Progenitor cell of endocrine pancreas (in vitro differentiated cells): ENCODE measurements around the gene SLC25A40. TPM values are rescaled to one million over a fixed set of nuclear protein-coding genes. Genes with fewer than 3 reads are reported as not detected.
"Not testable (repeated sequence)": the region's sequence is repeated elsewhere in the genome, so short reads cannot be mapped to it uniquely, and the experiment has no call there.

Experiments
- DNase-seq: peaks from one replicate; pipeline ENCODE4 v3.0.0; 2021; ENCODE audit warnings: low spot score; ENCODE audit not compliant: unreplicated experiment
- H3K27ac Mint-ChIP-seq: 2 replicates; pipeline ENCODE4 v1.8.0; 2021; ENCODE audit warnings: mild to moderate bottlenecking, moderate library complexity, mixed read lengths
- H3K27me3 Mint-ChIP-seq: 2 replicates; pipeline ENCODE4 v1.8.0; 2021; ENCODE audit warnings: mixed read lengths
- H3K36me3 Mint-ChIP-seq: 2 replicates; pipeline ENCODE4 v1.8.0; 2022; ENCODE audit warnings: mixed read lengths; ENCODE audit not compliant: insufficient read depth
- H3K4me1 Mint-ChIP-seq: 2 replicates; pipeline ENCODE4 v1.8.0; 2021; ENCODE audit warnings: low read depth, mixed read lengths
- H3K4me3 Mint-ChIP-seq: 2 replicates; pipeline ENCODE4 v1.8.0; 2021; ENCODE audit warnings: low read depth, mild to moderate bottlenecking, moderate library complexity, mixed read lengths
- H3K9me3 Mint-ChIP-seq: 2 replicates; pipeline ENCODE4 v1.8.0; 2021; ENCODE audit warnings: low read depth, mixed read lengths
- total RNA-seq: library from RNA; stranded (reverse); gene quantifications from 2 replicates; pipeline ENCODE4 v1.2.1, GENCODE V29; 2021
- TF ChIP-seq, protein P1 (sequence below): fragments of 200-600 bp; sonication (generic); IDR thresholded peaks from one replicate; pipeline ENCODE4 v1.5.0; 2021; ENCODE audit warnings: antibody characterized with exemption, mild to moderate bottlenecking; ENCODE audit not compliant: unreplicated experiment

SLC25A40 gene
- total RNA-seq, 1 donor from 2014 or later, result 26.8 TPM

DNA sequence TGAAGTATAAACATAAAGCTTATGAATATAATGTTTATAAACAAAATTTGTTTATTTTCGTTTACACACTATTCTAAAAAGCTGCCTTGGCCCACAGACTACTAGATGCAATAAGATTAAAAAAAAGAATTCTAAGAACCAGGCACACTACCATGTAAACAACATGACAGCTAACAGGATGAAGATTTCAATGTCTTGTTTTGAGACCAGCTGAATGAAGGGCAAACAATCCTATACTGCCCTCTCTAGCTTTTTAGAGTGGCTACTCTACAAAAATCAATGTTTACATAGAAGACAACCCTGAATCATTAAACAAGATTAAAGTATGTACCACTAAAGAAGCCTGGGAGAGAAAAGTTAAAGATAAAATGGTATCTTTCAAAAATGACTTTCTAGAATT is 38.6 kb downstream of the SLC25A40 start:
- no peak overlapping the region for H3K27ac Mint-ChIP-seq

DNA sequence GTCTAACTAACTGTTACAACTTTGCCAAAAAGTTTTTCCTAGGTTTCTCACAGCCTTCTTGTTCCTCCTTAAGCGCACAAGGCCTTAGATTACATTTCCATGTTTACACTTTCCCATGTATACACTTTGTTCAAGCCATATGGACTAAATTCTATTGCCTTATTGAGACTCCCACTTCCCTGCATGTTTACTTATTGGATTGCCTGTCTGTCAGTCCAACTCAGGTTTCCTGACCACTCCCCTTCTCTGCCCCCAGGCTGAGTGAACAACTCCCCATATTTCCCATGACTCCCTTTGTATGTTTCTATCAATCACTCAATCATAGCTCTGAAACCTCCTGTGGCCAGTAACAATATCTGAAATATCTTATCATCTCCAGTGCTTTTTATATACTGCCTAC is 43.0 kb downstream of the SLC25A40 start:
- Mint-ChIP-seq H3K4me1 (peaks cover 8% of the 10 kb centered on the region), H3K9me3 (no peaks in the 10 kb centered on the region), H3K27ac (peak overlapping the region; percentile 13), H3K27me3 (no peaks in the 10 kb centered on the region), H3K4me3 (no peak overlapping the region), H3K36me3 (peaks cover 1% of the 10 kb centered on the region)
- TF ChIP-seq, protein P1, sequence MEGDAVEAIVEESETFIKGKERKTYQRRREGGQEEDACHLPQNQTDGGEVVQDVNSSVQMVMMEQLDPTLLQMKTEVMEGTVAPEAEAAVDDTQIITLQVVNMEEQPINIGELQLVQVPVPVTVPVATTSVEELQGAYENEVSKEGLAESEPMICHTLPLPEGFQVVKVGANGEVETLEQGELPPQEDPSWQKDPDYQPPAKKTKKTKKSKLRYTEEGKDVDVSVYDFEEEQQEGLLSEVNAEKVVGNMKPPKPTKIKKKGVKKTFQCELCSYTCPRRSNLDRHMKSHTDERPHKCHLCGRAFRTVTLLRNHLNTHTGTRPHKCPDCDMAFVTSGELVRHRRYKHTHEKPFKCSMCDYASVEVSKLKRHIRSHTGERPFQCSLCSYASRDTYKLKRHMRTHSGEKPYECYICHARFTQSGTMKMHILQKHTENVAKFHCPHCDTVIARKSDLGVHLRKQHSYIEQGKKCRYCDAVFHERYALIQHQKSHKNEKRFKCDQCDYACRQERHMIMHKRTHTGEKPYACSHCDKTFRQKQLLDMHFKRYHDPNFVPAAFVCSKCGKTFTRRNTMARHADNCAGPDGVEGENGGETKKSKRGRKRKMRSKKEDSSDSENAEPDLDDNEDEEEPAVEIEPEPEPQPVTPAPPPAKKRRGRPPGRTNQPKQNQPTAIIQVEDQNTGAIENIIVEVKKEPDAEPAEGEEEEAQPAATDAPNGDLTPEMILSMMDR, result no peak
- DNase-seq, result no peak

More for the DNA sequence above, 38.6 kb downstream of the SLC25A40 start:
- Mint-ChIP-seq H3K36me3 (peaks cover 1% of the 10 kb centered on the region), H3K9me3 (no peaks in the 10 kb centered on the region), H3K4me1 (peaks cover 8% of the 10 kb centered on the region), H3K27me3 (no peaks in the 10 kb centered on the region), H3K4me3 (no peak overlapping the region)
- TF ChIP-seq, protein P1, result no peak
- no peak for DNase-seq

DNA sequence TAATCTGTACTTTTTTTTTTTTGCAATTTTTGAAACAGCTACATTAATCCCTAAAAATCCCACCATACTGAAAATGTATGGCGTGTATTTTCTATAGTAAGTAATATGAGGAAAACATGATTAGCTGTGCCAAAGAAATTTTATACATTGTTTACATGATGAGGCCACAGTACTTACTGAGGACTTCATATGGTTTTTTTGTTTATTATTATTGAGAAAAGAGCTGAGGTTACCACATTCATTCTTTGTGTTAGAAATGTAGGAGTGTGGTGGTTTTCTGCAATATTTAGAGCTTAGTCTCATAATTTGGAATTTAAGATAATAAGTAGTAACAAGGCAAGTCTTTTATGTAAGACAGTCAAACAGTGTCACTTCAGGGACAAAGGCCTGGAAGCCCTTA is 45.1 kb downstream of the SLC25A40 start:
- H3K9me3 Mint-ChIP-seq, result peaks cover 6% of the 10 kb centered on the region
- H3K4me3 Mint-ChIP-seq, result no peak overlapping the region
- TF ChIP-seq, protein P1, result no peak
- no peak for DNase-seq
- peaks cover 8% of the 10 kb centered on the region for H3K4me1 Mint-ChIP-seq
- peaks cover 4% of the 10 kb centered on the region for H3K36me3 Mint-ChIP-seq
- H3K27ac Mint-ChIP-seq, result no peak overlapping the region
- no peaks in the 10 kb centered on the region for H3K27me3 Mint-ChIP-seq

DNA sequence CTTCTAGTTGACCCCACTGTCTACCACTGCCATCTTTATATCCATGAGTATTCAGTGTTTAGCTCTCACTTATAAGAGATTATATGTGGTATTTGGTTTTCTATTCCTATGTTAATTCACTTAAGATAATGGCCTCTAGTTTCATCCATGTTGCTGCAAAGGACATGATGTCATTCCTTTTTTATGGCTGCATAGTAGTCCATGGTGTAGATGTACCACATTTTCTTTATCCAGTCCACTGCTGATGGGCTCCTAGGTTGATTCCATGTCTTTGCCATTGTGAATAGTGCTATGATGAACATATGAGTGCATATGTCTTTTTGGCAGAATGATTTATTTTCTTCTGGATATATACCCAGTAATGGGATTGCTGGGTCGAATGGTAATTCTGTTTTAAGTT is 47.8 kb downstream of the SLC25A40 start:
- DNase-seq, H3K27me3 Mint-ChIP-seq, H3K4me3 Mint-ChIP-seq: not testable (repeated sequence)

DNA sequence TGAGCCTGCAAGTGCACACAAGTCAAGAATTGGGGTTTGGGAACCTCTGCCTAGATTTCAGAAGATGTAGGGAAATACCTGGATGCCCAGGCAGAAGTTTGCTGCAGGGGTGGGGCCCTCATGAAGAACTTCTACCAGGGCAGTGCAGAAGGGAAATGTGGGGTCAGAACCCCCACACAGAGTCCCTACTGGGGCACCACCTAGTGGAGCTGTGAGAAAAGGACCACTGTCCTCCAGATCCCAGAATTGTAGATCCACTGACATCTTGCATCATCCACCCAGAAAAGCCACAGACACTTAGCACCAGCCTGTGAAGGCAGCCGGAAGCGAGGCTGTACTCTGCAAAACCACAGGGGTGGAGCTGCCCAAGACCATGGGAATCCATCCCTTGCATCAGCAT is 50.8 kb downstream of the SLC25A40 start:
- peaks cover 26% of the 10 kb centered on the region for H3K9me3 Mint-ChIP-seq
- not testable (repeated sequence) for DNase-seq, H3K4me1 Mint-ChIP-seq, H3K4me3 Mint-ChIP-seq, H3K27me3 Mint-ChIP-seq, H3K27ac Mint-ChIP-seq, H3K36me3 Mint-ChIP-seq

More for the DNA sequence above, 47.8 kb downstream of the SLC25A40 start:
- peaks cover 26% of the 10 kb centered on the region for H3K9me3 Mint-ChIP-seq
- H3K4me1 Mint-ChIP-seq, H3K27ac Mint-ChIP-seq: not testable (repeated sequence)
- H3K36me3 Mint-ChIP-seq, result peaks cover 11% of the 10 kb centered on the region

DNA sequence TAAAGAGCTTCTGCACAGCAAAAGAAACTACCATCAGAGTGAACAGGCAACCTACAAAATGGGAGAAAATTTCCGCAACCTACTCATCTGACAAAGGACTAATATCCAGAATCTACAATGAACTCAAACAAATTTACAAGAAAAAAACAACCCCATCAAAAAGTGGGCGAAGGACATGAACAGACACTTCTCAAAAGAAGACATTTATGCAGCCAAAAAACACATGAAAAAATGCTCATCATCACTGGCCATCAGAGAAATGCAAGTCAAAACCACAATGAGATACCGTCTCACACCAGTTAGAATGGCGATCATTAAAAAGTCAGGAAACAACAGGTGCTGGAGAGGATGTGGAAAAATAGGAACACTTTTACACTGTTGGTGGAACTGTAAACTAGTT is 54.1 kb downstream of the SLC25A40 start:
- not testable (repeated sequence) for H3K27ac Mint-ChIP-seq, H3K36me3 Mint-ChIP-seq, H3K4me1 Mint-ChIP-seq, DNase-seq, H3K4me3 Mint-ChIP-seq, H3K27me3 Mint-ChIP-seq
- H3K9me3 Mint-ChIP-seq, result peaks cover 31% of the 10 kb centered on the region

DNA sequence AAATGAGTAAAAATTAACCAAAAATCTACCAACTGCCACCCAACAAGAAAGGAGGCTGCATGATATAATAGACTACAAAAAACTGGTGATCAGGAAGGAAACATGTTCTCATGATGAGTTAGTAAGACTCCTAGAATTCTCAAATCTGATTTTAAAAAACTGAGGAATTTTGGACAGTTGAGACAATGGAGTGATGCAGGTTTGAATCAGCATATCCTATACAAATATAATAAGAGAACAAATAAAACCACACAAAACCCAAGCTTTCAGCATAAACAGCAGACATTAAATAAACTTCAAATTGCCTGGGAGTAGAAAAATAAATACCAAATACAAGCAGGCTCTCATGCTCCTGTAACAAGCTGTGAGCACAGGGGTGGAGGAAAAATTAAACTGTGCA is 57.8 kb downstream of the SLC25A40 start:
- Mint-ChIP-seq H3K36me3 (no peaks in the 10 kb centered on the region), H3K4me1 (peaks cover 7% of the 10 kb centered on the region), H3K27me3 (peaks cover 6% of the 10 kb centered on the region), H3K4me3 (no peak overlapping the region), H3K9me3 (peaks cover 5% of the 10 kb centered on the region), H3K27ac (no peak overlapping the region)
- no peak for DNase-seq
- TF ChIP-seq, protein P1, result no peak
